BJ (cell line): ENCODE results near the gene SLIT3. TPM values are rescaled to one million over a fixed set of nuclear protein-coding genes. Genes with fewer than 3 reads are reported as not detected.

Experiments used
- CTCF ChIA-PET: fragments of 350-600 bp; formaldehyde crosslinking; extraction: SDS; loops from one replicate; lab custom pipeline; 2021; ENCODE audit warnings: antibody characterized with exemption, inconsistent platforms; lab: Yijun Ruan, JAX
- POLR2A ChIA-PET: fragments of 300-600 bp; sonication (Branson Sonifier 250); formaldehyde crosslinking; extraction: SDS; loops from one replicate; lab custom pipeline; 2021; ENCODE audit warnings: antibody characterized with exemption; lab: Charles Lee
- DNase-seq: peaks from one replicate; pipeline ENCODE4 v3.0.0-alpha.2; 2011; ENCODE audit warnings: low read depth
- H3K27me3 ChIP-seq: 2 replicates; pipeline ENCODE4 v1.6.0; 2011; ENCODE audit warnings: low read length; ENCODE audit not compliant: control insufficient read depth, insufficient read depth
- H3K36me3 ChIP-seq: 2 replicates; pipeline ENCODE4 v1.5.1; 2011; ENCODE audit warnings: low read length; ENCODE audit not compliant: control insufficient read depth, insufficient read depth
- H3K4me3 ChIP-seq: 2 replicates; pipeline ENCODE4 v1.5.1; 2011; ENCODE audit warnings: low read depth, mild to moderate bottlenecking, control low read depth, low read length
- CTCF ChIP-seq: IDR thresholded peaks from 2 replicates; pipeline ENCODE4 v1.5.1; 2011; ENCODE audit warnings: low read depth, mild to moderate bottlenecking, control low read depth, inconsistent platforms, low read length, moderate library complexity; ENCODE audit not compliant: insufficient read depth
- polyA plus RNA-seq: library from polyadenylated mRNA; depleted of rRNA; stranded (reverse); fragments of >200 nt; gene quantifications from 2 replicates; pipeline ENCODE4 v1.2.3, GENCODE V29; 2011

The SLIT3 gene
- polyA plus RNA-seq, 1 experiment: 26.8 TPM

GRCh38 chr5:168818558-168818957, 482.4 kb downstream of the SLIT3 start:
- no peaks in the 10 kb centered on the region for H3K36me3 ChIP-seq
- no peaks in the 10 kb centered on the region for H3K27me3 ChIP-seq
- ChIA-PET POLR2A (no interaction called here), CTCF (no interaction called here)
- H3K4me3 ChIP-seq: no peak overlapping the region
- TF ChIP-seq CTCF: no peak
- no peak for DNase-seq

GRCh38 chr5:168817591-168817990, 483.3 kb downstream of the SLIT3 start:
- H3K4me3 ChIP-seq: no peak overlapping the region
- ChIA-PET CTCF (no interaction called here), POLR2A (no interaction called here)
- no peak for TF ChIP-seq CTCF
- no peak for DNase-seq
- H3K36me3 ChIP-seq: no peaks in the 10 kb centered on the region
- no peaks in the 10 kb centered on the region for H3K27me3 ChIP-seq

- no peak for DNase-seq
- CTCF ChIA-PET: interaction anchor here (1.3 kb wide), 1 partner anchor 69 kb away, joined by 3 read pairs; no protein-coding TSS in a partner anchor
- no peak for TF ChIP-seq CTCF
- Histone ChIP-seq H3K27me3 (no peaks in the 10 kb centered on the region), H3K4me3 (no peak overlapping the region), H3K36me3 (no peaks in the 10 kb centered on the region)
- POLR2A ChIA-PET: no interaction called here
Measured at GRCh38 chr5:168816661-168817060, 484.3 kb downstream of the SLIT3 start.

GRCh38 chr5:168813184-168813968, 487.6 kb downstream of the SLIT3 start:
- POLR2A ChIA-PET: no interaction called here

GRCh38 chr5:168810641-168811040, 490.3 kb downstream of the SLIT3 start:
- CTCF ChIA-PET: no interaction called here
- TF ChIP-seq CTCF: no peak
- no peaks in the 10 kb centered on the region for H3K36me3 ChIP-seq

More at GRCh38 chr5:168813184-168813968, 487.6 kb downstream of the SLIT3 start:
- no peaks in the 10 kb centered on the region for H3K27me3 ChIP-seq
- CTCF ChIA-PET: no interaction called here
- no peak for TF ChIP-seq CTCF
- no peak for DNase-seq
- H3K4me3 ChIP-seq: no peak overlapping the region
- no peaks in the 10 kb centered on the region for H3K36me3 ChIP-seq

More at GRCh38 chr5:168810641-168811040, 490.3 kb downstream of the SLIT3 start:
- Histone ChIP-seq H3K4me3 (no peak overlapping the region), H3K27me3 (no peaks in the 10 kb centered on the region)
- DNase-seq: no peak
- POLR2A ChIA-PET: no interaction called here
